ENCODE results near the gene PRELID3B.

The PRELID3B gene
- total RNA-seq, result 60.0 to 275 (median 112) reads per million in 3 experiments

DNA sequence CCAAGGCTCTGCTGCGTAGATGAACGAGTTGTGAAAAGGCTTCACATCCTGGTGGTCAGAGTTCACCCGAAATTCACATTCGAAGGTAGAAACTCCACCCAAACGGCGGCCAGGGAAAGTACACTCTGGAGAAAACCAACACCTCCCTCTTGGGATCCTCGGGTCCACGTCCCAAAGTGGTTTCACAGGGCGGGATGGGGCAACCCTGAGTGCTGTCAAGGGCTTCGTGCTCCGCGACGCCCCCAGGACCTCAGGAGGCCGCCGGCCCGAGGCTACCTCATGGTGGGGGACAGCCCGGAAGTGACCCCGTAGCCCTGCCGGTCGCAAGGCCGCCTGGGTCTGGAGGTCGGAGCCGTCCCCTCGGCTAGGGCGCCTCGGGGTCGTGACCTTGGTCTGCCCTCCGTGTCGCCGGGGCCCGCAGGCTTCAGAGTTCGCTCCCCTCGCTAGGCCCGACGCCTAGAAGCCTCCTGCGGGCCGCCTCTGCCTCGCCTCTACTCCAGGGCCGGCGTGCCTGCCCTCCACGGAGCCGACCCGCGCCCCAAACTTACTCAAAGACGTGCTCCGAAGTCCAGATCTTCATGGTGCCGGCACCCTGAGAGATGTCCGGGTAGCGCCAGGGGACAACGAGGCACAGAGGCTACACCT is at the start of gene PRELID3B:
TSS of gene PRELID3B (minus strand) at position 636 of the 645 bp plus-strand sequence. CDS start at position 580, 56 bp downstream.
- no peak for DNase-seq

GRCh38 chr20:59087829-59088433 is 45.3 kb upstream of the PRELID3B start:
- peak; percentile 75 for DNase-seq

- DNase-seq, result no peak
Measured at GRCh38 chr20:59086923-59087322, 44.3 kb upstream of the PRELID3B start.

DNA sequence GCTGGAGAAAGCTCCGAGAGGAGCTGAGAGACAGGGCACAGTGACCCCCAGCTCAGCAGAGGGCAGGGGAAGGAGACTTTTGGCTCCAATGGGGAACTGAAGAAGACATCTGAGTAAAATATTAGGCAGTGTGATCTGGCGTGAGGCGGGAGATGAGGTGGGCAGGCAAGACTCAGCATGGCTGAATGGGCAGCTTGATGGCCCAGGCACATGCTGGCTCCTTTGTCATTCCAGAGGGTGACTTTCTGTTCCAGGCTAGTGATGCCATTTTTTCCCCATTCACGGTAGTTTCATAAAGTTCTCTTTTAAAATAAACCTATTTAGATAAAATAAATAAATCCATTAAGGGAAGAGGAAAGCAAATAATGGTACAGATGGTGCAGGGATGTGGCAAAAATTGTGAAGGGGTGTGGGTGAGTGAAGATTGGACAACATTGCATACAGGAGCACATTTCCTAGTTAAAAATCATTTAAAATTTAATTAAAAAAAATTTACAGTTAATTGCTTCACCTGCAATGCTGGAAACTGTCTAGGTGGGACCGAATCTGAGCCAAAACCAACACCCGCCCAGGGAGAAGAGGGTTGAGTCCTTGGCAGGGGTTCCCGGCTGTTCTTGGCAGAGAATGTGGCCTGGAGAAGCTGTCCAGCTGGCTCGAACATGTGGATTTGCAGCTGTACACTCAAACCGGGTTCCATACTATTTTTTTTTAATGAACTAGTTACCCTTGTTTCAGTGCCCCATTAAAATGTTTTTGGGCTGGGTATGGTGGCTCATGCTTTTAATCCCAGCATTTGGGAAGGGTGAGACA is 41.7 kb upstream of the PRELID3B start:
- no peak for DNase-seq

DNA sequence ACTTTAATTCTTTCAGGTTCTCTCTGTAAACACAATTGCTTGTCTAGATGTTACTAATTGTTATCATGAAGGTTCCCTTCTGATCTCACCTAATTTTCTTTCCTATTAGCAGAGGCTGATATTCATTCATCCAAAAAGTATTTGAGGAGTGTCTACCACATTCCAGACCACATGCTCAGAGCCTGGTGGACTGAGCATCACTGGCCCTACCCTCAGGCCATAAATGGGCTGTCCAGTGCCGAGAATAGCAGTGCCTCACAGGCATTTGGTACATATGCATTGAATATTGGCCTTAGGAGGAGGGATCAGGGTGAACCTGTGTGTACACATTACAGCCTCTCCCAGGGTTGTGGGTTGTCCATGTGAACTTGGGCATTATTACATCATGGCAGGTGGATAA is 40.4 kb upstream of the PRELID3B start:
- no peak for DNase-seq

- no peak for DNase-seq
Measured at GRCh38 chr20:59082077-59082740, 39.6 kb upstream of the PRELID3B start.

DNA sequence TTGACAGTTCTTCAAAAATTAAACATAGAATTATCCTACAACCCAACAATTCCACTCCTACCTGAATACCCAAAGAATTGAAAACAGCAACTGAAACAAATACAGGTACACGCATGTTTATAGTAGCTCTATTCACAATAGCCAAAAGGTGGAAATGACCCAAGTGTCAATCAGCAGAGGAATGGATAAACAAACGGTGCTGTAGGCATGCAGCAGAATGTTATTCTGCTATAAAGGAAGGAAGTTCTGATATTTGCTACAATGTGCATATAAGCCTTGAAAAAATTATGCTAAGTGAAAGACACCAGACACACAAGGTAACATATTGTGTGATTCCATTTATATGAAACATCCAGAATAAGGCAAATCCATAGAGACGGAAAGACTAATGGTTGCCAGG is 38.5 kb upstream of the PRELID3B start:
- DNase-seq, result no peak

DNA sequence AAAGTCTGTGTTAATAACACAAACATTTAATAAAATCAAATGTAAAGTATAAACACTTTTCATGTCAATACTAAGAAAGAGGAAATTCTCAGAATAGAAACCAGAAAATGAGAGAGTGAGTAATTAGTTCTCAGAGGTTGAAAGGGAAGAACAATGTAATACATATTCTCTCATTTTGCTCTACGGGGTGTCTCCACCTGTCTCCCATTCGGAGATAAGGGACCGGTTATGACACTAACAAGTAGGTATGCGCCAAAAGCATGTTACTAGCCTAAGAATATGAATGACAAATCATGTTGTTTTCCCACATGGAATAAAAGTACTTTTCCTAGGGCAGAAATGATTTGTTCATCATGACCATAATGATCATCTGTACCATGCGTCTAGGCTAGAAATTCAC is 35.6 kb upstream of the PRELID3B start:
- no peak for DNase-seq

DNA sequence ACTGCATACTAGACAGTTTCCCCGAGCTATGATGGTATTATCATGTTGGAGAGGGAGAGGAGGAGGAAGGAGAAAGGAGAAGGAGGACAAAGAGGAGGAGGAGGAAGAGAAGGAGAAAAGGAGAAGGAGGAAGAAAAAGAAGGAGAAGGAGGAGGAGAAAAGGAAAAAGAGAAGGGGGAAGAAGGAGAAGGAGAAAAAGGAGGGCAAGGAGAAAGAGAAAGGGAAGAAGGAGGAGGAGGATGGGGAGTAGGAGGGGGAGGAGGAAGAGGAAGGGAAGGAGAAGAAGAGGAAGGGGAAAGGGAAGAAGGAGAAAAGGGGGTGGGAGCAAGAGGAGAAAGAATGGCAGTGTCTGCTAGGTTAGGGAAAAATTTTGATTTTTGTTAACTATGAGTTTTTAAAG is 35.1 kb upstream of the PRELID3B start:
- no peak for DNase-seq

DNA sequence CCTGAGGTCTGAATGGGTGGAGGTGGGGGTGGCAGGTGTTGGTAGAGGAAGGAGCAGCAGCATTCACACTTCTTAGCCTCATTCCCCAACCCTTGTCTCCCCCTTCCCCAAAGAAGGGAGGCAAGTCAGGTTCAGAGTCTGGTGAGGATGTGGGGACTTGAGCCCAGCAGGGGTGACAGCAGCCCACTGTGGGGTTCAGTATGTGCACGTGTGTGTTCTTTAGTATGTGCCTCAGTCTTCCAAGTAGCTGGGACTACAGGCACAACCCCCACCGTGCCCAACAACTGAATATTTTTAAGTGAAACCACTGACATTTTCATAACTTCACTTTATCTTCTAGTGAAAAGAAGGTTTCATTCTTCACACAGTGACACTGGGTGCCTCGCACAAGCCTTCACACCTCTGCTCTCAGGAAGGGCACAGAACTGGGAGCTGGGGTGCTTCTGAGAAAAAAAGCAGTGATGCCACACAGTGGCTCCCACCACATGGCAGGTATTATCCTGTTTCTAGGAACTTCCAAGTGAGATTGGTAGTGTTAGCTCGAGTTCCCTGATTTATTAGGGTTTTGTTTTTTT is 33.4 kb upstream of the PRELID3B start:
- DNase-seq, result no peak

DNA sequence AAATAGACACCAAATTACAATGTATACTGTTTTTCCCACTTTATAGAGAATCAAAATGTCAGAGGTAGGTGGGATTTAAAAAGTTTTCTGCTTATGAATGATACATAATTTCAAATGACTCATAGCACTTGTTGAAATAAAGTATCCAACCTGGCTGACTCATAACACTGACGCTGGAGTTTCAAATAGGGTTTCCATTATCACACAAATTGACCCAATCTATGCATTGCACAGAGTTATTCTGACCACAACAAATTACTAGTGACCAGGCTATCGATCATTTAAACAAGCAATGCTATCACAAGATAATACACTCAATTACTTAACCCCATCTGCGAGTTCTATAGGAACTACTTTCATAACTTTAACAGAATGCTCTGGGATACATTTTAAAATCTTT is 31.9 kb upstream of the PRELID3B start:
- no peak for DNase-seq

GRCh38 chr20:59073582-59073981 is 31.0 kb upstream of the PRELID3B start:
- DNase-seq, result no peak

DNA sequence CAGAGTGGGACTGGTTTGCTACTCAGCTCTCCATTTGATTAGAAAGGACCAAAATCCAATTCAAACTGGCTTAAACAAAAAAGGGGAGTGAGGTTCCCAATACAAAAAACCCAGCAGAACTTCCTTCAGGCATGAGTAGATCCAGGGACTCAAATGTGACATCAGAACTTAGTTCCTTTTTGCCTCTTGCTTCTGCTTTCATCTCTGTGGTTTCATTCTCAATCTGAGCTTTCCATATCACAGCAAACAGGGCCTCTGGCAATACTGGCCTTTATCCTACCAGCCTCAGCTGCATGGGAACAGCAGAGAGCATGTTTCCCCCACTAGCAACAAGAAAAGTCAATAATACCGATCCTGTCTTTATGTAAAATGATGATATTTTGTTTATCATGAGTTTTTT is 28.6 kb upstream of the PRELID3B start:
- DNase-seq, result no peak

- no peak for DNase-seq
Measured at GRCh38 chr20:59069026-59069425, 26.4 kb upstream of the PRELID3B start.

DNA sequence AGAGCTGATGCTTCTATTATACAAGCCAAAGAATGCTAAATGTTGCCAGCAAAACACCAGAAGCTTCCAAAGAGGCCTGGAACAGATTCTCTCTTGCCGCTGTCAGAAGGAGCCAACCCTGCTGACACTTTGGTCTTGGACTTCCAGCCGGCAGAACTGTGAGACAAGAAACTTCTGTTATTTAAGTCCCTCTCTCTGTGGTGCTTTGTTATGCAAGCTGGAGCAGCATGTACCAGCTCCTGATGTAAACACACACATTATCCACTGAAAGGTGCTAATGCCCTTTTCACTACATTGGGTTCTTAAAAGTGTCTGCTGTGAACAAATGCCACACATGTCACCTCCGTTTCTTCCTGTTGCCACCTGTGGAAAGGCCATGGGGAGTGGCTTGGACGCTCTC is 25.9 kb upstream of the PRELID3B start:
- no peak for DNase-seq

DNA sequence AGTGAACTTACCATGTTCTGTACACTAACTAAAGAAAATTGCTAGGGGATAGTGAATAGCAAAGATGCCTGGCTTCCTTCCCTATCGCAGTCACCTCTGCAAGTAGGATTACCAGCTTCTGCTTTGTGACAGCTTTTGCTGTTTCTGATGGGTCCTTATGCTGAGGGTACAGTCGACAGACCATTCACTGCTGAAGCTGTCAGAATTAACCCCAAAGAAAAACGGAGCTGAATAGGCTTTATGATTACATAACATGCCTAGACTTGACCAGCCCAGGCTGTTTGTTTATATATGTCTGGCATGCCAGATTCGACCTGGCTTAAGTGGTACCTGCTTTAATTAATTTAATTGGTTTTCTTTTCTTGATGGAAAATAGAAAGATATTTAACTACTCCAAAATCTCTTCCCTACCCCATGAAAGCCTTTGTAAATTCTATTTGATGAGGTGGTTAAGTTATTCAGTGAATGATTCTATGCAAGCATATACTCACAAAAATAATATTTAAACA is 21.7 kb upstream of the PRELID3B start:
- DNase-seq, result no peak

DNA sequence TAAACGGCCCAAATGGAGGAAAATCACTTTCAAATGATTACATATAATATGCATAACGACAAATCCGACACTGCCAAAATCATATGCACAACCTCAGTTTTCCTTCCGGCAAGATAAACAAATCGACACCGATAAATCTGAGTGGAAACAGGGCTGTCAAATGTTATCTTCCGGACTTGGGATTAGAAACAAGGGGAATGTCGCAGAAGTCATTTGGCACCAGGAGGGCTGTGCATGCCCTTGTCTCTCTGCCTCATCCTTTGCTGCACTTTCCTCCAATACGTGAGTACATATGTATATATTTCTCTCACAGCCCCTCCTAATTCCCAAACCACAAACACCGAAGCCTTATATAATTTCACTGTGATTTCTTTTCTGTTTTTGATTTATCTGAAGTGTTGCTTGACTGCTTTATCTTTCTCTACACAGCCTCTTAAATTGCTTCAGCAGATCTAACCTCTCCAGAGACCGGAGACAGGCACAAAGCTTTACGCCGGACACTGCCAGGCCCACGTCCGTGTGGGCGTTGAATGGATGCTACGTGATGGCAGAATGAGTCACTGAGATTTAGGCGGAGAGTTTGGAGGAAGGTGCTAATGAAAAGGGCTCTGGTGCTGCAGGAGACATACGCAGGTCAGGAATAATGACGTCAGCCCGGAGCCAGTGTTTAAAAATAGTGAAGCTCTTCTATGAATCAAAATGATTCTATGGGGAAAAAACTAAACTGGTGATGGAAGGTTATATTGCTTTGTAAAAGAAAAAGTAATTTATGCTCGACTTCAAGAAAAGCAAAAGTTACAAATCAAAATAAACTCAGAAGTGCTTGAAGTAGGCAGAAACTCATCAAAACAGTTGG is 21.0 kb upstream of the PRELID3B start:
- DNase-seq, result no peak

GRCh38 chr20:59062081-59062480 is 19.5 kb upstream of the PRELID3B start:
- DNase-seq, result no peak

- peak; percentile 27 for DNase-seq
Measured at GRCh38 chr20:59055302-59055701, 12.7 kb upstream of the PRELID3B start.

DNA sequence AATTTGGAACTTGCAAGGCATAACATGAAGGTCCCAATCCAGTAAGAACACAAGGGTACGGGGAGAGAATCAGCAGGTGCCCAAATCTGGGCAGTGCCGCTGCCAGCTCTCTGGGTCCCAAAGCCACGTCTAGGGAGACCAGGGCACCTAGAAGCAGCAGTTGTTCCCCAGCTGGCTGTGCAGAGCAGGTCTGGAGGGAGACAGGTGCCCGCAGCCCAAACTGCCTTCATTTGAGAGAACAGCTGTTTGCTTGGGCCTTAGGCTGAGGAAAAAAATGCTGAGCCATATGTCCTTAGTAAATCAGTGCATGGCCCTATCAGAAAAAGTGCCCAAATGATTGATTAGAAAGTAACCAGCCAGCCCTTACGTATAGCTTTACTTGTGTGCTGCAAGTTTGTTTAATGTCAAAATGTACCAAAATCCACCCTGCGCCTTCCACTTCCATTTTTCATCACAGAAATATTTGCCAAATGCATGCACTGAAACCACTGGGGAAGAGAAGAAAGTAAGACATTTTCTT is 9.1 kb upstream of the PRELID3B start:
- no peak for DNase-seq

GRCh38 chr20:59050437-59050836 is 7.9 kb upstream of the PRELID3B start:
- DNase-seq, result no peak

DNA sequence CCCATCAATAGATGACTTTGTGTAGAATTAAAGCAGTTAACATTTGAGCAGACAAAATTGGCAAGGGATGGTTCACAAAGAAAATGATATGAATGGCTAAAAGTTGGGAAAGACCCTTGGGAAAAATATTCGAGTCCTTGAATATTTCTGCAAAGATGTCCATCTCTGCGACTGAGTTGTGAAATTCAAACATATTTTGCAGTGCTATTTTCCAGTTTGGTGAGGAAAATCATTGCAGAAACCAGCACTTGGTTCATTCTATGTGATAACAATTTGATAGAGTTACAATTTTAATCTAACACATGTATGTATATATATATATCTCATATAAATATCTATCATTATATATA is 6.1 kb upstream of the PRELID3B start:
- no peak for DNase-seq

Measured in central memory CD4-positive, alpha-beta T cell (primary cell).